HG03175 (cell line): ENCODE results near the gene LIN7A.
"Not testable (repeated sequence)": the region's sequence is repeated elsewhere in the genome, so short reads cannot be mapped to it uniquely, and the experiment has no call there.

Experiments used
- ATAC-seq: cut with Tn5 transposase; IDR thresholded peaks from one replicate; pipeline ENCODE4 v1.9.1; 2021; ENCODE audit warnings: mild to moderate bottlenecking, moderate library complexity; ENCODE audit not compliant: unreplicated experiment

LIN7A gene

GRCh38 chr12:80924437-80924836 lies 13.3 kb downstream of the LIN7A start:
- no peak for ATAC-seq

GRCh38 chr12:80920006-80920405 lies 17.7 kb downstream of the LIN7A start:
- no peak for ATAC-seq

- no peak for ATAC-seq
Observed at GRCh38 chr12:80917651-80918050, 20.1 kb downstream of the LIN7A start.

- ATAC-seq = no peak
Observed at GRCh38 chr12:80912901-80913770, 24.6 kb downstream of the LIN7A start.

GRCh38 chr12:80909370-80909769 lies 28.4 kb downstream of the LIN7A start:
- ATAC-seq = no peak

GRCh38 chr12:80902711-80903110 lies 35.0 kb downstream of the LIN7A start:
- no peak for ATAC-seq

GRCh38 chr12:80901661-80902060 lies 36.1 kb downstream of the LIN7A start:
- ATAC-seq = no peak

GRCh38 chr12:80895240-80895639 lies 42.5 kb downstream of the LIN7A start:
- ATAC-seq = no peak

- no peak for ATAC-seq
Observed at GRCh38 chr12:80894179-80894578, 43.6 kb downstream of the LIN7A start.

GRCh38 chr12:80892597-80893445 lies 44.9 kb downstream of the LIN7A start:
- no peak for ATAC-seq

- no peak for ATAC-seq
Observed at GRCh38 chr12:80884651-80885050, 53.1 kb downstream of the LIN7A start.

- no peak for ATAC-seq
Observed at GRCh38 chr12:80881106-80881505, 56.6 kb downstream of the LIN7A start.

- not testable (repeated sequence) for ATAC-seq
Observed at GRCh38 chr12:80878452-80878851, 59.3 kb downstream of the LIN7A start.

- no peak for ATAC-seq
Observed at GRCh38 chr12:80877721-80878265, 59.9 kb downstream of the LIN7A start.

- ATAC-seq = no peak
Observed at GRCh38 chr12:80872053-80872452, 65.7 kb downstream of the LIN7A start.

- no peak for ATAC-seq
Observed at GRCh38 chr12:80869264-80869663, 68.5 kb downstream of the LIN7A start.

GRCh38 chr12:80868576-80868975 lies 69.2 kb downstream of the LIN7A start:
- no peak for ATAC-seq

GRCh38 chr12:80867941-80868340 lies 69.8 kb downstream of the LIN7A start:
- ATAC-seq = no peak

GRCh38 chr12:80864046-80864735 lies 73.5 kb downstream of the LIN7A start:
- no peak for ATAC-seq

GRCh38 chr12:80862531-80862930 lies 75.2 kb downstream of the LIN7A start:
- no peak for ATAC-seq
